ENCODE data around the gene ZFPM1. TPM values are rescaled to one million over a fixed set of nuclear protein-coding genes. Genes with fewer than 3 reads are reported as not detected.

ZFPM1 gene
- total RNA-seq, 4 donors from 2014 or later, result 0.40 to 1.4 (median 0.59) TPM

- Histone ChIP-seq H3K27ac (no peak overlapping the region), H3K4me1 (peaks cover 0 to 21% (median 0%) of the 10 kb centered on the region in 3 donors), H3K4me3 (no peak overlapping the region), H3K36me3 (peaks cover 0 to 4% of the 10 kb centered on the region in 2 donors), H3K9me3 (no peaks in the 10 kb centered on the region), H3K27me3 (peaks cover 100% of the 10 kb centered on the region)
- TF ChIP-seq POLR2AphosphoS5 (IDR thresholded peaks at IDR 0.05) (no peak), EP300 (IDR thresholded peaks at IDR 0.05) (no peak), CTCF (IDR thresholded peaks at IDR 0.05) (no peak), POLR2A (IDR thresholded peaks at IDR 0.05) (no peak)
- ATAC-seq, result no peak
Measured at GRCh38 chr16:88519240-88519639, 66.2 kb downstream of the ZFPM1 start.

GRCh38 chr16:88519938-88520653 is 67.0 kb downstream of the ZFPM1 start:
- Histone ChIP-seq H3K27me3 (peaks cover 100% of the 10 kb centered on the region), H3K27ac (no peak overlapping the region), H3K4me3 (no peak overlapping the region), H3K4me1 (peaks cover 0 to 29% (median 0%) of the 10 kb centered on the region in 3 donors), H3K36me3 (peaks cover 0 to 4% of the 10 kb centered on the region in 2 donors), H3K9me3 (no peaks in the 10 kb centered on the region)
- WGBS, 2 donors (ENCODE audit: low coverage in 1 of 2), result 96 to 98% methylated on average over 3 of the region's 3 CpGs
- TF ChIP-seq POLR2AphosphoS5 (IDR thresholded peaks at IDR 0.05), result no peak
- no peak for TF ChIP-seq POLR2A (IDR thresholded peaks at IDR 0.05)
- no peak for TF ChIP-seq CTCF (IDR thresholded peaks at IDR 0.05)
- TF ChIP-seq EP300 (IDR thresholded peaks at IDR 0.05), result no peak
- ATAC-seq, result no peak

GRCh38 chr16:88521674-88522073 is 68.6 kb downstream of the ZFPM1 start:
- Histone ChIP-seq H3K4me3 (no peak overlapping the region), H3K36me3 (peaks cover 0 to 4% of the 10 kb centered on the region in 2 donors), H3K27me3 (peaks cover 96% of the 10 kb centered on the region), H3K4me1 (peaks cover 0 to 45% (median 6%) of the 10 kb centered on the region in 3 donors), H3K9me3 (no peaks in the 10 kb centered on the region), H3K27ac (no peak overlapping the region)
- no peak for ATAC-seq
- TF ChIP-seq CTCF (IDR thresholded peaks at IDR 0.05) (no peak), POLR2A (IDR thresholded peaks at IDR 0.05) (no peak), EP300 (IDR thresholded peaks at IDR 0.05) (no peak), POLR2AphosphoS5 (IDR thresholded peaks at IDR 0.05) (no peak)
- WGBS, 2 donors (ENCODE audit: low coverage in 1 of 2), result 0 to 42% methylated on average over 1 to 2 of the region's 9 CpGs

GRCh38 chr16:88522276-88522949 is 69.3 kb downstream of the ZFPM1 start:
- no peaks in the 10 kb centered on the region for H3K9me3 ChIP-seq
- peaks cover 0 to 52% (median 13%) of the 10 kb centered on the region in 3 donors for H3K4me1 ChIP-seq
- H3K36me3 ChIP-seq, result peaks cover 0 to under 1% of the 10 kb centered on the region in 2 donors
- no peak overlapping the region for H3K4me3 ChIP-seq
- no peak for ATAC-seq
- H3K27ac ChIP-seq, result no peak overlapping the region
- peaks cover 93% of the 10 kb centered on the region for H3K27me3 ChIP-seq
- TF ChIP-seq CTCF (IDR thresholded peaks at IDR 0.05) (no peak), POLR2A (IDR thresholded peaks at IDR 0.05) (no peak), EP300 (IDR thresholded peaks at IDR 0.05) (no peak), POLR2AphosphoS5 (IDR thresholded peaks at IDR 0.05) (no peak)
- 33 to 65% methylated on average over 1 to 4 of the region's 24 CpGs for WGBS, 2 donors (ENCODE audit: low coverage in 1 of 2)
